HG02798 (cell line): ENCODE data around the gene ZBTB7B.

Experiments
- ATAC-seq: cut with Tn5 transposase; IDR thresholded peaks from one replicate; pipeline ENCODE4 v1.9.1; 2021; ENCODE audit warnings: mild to moderate bottlenecking; ENCODE audit not compliant: unreplicated experiment, poor library complexity

The ZBTB7B gene

DNA sequence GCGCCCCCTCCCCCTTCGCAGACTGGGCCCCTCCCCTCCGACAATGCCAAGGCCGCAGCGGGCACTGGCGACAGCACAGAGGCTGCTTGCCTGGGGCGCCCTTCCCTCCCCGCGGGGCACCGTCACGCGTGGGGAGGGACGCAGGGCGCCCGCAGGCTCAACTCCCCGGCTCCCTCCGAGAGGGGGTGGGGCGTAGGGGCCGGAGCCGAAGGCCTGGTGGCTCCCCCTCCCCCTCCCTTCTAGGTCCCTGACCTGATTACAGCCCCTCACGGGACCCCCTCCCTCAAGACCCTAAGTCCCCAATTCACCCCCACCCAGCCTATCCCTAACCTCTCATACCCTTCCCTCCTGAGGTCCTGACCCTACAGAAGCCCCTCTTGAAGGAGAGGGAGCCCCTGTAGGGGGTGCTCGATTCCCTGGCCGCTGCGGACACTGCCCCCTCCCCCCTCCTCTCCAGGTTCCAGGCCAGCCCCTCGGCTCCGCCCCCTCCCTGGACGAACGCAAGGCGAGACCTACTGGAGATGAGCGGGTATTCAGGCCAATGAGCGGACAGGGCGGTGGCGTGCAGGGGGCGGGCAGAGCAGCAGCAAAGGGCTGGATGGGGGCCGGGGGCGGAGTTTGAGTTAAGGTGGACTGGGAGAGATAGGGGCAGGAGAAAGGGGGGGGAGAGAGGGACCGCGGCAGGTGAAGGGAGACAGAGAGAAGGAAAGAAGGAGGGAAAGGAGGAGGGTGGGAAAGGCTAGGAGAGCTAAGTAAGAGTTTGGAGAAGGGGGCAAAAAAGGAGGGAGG is 733 bp upstream of the ZBTB7B start:
- peak; percentile 72 for ATAC-seq

DNA sequence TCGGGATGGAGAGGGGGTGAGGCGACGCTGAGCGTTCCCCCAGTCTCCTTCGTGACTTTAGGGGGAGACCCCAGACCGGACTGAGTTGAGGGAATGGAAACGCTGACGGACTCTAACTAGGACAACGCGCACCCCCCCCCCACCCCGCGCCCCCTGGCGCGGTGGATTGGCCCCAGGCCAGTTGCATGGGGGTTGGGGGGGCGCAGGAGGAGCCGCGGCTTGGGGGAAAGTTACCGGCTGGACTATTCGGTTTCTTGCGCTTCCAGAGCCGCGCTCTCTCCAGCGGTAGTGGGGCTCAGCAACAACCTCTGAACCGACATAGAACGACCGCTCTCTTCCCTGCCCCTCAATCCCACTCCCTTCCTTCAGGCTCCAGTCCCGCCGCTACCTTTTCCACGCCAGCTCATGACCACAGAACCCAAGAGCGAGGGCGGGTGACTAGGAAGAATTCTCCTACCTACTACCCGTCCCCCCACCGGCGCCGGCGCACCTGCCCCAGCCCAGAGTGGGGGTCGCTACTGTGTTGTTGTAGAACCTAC is 694 bp downstream of the ZBTB7B start:
- no peak for ATAC-seq

DNA sequence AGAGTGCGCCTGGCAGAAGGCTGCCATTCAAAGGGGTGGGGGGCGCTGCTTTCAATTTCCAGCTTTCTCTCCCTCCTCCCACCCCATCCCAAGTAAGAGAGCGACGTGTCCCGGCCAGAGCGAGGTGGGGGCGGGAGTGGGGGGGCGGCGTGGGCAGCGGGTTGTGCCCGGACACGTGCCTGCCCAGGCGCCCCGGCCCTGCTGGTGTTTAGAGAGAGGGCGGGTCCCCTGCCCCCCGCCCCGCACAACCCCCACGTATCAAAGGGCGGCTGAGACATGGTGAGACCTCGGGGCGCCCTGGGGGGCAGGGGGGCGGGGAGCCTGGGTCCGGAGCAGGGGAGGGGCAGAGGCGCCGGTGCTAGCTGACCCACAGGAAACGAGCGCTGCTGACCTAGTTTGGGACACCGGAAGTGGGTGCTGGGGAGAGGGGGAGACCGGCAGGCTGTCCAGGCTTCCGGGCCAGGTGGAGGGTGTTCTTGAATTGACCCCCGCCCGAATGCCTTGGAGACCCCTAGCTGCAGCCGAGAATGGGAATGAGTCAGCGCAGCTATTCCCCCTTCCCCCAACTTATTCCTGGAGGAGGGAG is 1.3 kb downstream of the ZBTB7B start:
- no peak for ATAC-seq

DNA sequence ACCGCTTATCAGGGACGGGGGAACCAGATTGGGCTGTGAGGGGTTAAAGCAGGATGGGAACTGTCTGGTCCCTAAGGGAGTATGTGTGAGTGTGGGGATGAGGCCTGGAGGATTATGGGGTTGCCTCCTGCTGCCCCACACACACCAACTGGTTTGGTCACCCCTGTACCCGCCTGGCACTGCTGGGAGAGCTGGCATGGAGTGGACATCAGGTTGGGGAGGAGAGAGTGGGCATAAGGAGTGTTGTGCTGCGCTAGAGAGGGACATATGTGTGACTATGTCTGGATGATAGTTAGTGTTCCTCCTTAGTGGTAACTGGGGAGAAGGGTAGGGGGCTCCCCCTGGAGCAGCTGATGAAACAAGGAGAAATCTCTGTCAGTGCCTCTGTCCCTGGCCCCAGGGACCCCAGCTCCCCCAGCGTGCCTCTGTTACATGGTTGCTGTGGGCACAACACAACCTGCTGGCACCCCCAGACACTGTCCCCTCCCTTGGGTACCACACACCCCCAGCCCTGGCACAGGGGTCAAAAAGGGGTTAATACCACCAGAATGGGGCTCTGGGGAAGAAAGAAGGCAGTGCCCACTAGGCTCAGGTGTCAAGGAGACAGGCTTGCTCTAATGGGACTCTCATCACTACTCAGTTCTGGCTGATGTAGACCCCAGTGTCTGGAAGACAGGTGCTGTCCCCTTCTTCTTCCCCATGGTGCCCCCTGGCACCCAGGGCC is 1.9 kb downstream of the ZBTB7B start:
- ATAC-seq = no peak

DNA sequence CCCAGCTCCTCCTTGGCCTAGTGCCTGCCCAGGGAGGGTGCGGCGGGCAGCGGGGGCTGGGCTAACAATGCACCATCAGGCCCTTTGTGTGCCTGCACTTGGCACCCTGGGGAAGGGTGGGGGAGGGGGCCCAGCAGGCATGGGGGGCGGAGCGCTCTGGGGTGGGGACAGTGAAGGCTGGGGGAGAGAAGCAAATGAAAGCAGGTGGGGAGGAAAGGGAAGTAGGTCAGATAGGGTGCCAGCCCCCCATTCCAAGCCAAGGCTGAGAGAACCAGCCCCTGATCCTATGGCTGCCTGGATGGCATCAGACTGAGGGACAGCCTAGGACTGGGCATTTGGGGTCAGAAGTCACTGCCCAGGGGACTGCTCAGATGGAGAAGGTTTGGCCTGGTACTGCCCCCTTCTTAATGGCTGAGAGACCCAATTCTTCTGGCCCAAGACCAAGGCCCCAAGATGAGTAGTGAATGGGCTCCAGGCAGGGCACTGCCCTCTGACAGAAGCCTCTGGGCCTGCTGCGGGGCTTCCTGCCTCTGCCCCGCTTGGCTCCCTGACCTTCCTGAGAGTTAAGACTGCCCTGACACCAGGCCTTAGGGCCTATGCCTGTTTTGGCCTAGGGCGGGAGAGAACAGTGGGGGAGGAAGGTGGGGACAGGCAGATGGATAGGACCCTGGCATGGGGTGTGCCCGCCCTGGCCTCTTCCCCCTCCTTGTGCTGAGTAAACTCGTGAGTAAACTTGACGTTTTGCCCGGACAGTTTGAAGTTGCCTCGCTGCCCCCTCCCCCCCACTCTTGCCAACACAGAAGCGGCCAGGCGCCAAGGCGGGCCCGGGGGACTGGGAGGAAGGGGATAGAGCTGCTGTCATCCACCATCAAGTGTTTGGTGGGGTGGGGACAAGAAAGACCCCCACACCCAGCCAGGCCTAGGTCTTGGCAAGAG is 2.7 kb downstream of the ZBTB7B start:
- no peak for ATAC-seq

DNA sequence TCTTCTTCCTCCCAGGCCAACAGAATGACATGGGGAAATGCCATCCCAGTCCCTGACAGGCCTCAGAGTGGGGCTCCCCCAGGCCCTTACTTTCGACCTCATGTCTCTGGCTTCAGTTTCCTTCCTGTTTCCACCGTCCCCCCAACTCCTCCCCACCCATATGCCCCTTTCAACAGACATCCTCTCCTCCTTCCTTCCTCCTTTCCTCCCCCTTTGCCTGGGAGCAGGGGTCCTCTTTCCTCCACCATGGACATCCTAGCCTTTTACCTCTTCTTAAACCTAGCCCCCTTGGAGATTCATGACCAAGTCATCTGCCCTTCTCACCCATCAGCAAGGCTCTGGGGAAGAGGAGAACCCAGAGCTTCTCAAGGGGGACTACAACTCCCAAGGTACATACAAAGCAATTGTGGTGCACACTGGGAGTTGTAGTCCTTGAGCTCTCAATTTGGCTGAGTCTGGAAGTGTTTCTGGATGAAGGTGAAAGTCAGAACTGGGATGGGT is 4.0 kb downstream of the ZBTB7B start:
- ATAC-seq = no peak

DNA sequence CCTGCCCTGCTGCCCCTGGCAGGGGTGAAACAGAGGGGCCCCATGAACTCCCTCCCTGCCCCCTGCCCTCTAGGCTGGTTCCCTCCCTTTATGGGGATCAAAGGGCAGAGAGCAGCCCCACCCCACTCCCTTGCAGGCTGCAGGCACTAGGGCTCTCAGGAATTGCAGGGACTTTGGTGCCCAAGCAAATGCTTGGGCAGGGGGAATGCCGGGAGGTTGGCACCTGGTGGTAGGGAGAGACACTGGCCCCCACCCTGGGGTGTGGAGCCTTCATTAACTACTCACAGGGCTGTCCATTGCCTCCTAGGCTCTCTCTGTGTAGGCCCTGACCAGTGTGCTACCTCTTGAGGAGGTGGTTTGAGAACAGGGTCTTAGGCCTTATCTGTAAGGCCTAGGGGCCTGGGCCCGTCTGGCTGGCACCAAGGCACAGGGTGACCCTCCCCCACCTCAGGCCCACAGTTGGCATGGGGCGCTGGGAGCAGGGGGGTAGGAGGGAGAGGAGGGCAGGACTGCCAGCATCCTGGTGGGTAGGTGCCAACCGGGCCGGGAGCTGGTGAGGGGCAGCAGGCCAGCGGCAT is 4.7 kb downstream of the ZBTB7B start:
- no peak for ATAC-seq

DNA sequence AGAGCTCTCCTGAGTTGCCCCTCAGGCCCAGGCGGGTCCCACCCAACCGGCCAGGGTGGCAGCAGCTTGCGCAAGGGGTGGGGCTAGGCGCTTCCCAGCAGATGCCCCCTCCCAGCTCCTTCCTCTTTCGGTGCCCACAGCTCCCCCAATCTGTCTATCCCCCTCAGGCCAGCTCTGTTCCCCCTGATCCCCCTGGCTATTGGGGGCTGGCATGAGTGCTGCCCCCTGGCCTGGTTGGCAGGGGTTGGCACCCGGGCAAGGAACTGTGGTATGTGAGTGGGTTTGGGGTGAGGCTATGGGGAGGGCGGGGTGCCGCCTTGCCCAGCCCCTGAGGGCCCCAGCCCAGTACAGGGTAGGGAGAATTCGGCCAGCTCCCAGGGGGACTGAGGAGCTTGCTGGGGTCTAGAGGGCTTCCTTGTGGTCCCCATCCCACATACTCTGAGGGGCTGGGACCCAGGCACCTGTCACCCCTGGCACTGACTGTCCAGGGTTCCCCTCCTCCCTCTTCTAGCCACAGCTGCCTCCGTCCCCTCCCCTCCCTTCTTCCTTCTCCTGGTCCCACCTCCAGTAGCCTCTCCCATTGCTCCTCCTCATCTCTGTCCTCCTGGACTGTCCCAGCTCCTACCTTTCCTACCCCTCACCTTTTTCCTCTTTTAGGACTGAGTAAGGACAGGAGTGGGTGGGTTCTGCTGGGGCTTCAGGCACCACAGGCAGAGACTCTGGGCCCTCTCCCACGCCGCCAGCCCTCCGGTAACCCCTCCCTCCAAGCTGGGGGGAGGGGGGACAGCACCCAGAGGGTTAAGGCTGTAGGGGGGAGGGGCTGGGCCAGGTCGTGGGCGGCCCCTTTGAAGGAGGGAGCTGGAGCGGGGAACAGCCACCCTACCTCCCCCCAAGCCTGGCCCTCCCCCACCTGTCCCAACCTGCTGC is 5.7 kb downstream of the ZBTB7B start:
- no peak for ATAC-seq

DNA sequence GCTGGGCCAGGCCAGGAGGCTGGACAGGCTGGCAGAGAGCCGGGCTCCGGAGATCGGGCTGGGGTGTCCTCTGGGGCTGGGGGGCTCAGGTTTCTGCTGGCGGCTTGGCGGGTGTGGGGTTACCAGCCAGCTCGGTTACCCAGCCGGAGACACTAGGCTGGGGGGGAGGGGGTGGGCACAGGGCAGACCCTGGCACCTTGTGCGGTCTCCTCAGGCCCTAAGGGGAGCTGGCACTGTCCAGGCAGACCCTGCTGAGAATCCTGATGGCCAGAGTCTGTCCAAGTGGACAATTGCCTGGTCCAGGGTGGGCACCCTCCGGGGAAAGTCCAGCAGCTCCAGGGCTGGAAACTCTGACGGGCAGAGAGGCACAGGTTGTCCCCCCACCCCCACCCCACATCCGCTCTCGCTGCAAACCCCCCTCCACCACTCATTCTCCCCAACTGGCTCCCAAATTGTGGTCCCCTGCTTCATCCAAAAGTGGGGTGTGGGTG is 6.7 kb downstream of the ZBTB7B start:
- no peak for ATAC-seq

DNA sequence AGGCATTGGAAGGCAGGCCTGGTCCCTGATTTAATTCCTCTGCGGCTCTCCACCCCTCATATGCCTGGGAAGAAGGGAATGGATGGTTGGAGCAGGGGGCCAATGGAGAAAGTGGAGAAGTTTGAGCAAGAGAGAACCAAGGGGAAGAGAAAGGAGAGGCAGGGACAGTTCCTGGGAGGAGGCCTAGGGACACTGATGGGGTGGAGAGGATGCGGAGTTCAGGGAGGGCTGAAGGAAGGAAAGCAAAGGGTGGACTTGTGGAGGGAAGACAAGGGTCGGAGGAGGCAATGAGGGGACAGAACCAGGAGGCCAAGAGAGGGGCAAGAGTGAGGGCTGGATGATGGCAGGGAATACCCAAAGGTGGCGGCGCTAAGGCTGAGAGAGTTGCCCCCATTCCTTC is 7.1 kb downstream of the ZBTB7B start:
- no peak for ATAC-seq

DNA sequence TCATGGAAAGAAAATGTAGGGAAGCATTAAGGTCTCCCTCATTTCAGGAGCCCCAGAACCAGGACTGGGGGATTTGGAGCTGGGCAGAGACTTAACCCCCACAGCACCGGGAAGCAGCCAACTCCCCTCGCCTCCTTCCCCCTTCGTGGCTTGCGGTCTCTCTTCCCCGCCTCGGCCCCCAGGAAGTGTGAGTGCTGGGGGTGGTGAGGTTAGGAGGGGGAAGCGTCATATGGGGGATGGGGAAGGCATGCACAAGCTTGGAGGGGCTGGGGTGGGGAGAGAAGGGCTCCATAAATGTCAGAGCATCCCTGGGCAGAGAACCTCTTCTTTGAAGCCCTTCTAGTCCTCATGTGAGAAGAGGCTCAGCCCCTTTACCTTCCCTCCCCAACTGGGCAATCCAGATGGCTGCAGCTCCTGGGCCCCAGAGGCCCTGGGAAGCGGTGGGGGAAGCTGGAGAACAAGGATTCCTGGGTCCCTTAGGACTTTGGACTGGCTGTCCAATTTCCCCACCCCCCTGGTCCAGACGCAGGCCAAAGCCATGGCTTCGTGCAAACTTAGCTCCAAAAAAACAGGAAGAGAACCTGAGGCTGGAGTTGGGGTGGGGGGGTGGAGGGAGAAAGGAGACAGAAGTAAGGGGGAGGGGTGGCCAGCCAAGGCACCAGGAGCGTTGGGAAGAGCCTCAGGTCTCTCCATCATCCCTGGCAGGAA is 7.8 kb downstream of the ZBTB7B start:
- ATAC-seq = no peak

DNA sequence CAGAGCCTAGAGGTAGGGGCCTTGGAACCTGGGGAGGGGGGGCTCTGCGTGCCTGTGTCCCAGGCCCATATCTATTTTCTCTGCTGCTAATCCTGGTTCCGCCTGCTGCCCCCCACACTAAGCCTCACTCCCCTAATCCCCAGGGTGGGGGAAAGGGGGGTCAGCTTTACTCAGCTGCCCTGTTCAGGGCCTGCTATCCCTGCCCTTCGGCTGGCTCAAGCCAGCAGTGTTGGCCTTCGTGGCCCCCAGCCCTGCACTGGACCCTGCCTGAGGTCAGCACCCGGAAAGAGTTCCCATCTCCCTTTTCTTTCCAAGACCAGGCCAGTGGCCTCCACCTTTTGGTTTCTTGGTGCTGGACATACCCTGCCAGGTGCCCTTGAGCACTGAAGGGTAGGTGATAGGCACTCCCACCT is 8.4 kb downstream of the ZBTB7B start:
- ATAC-seq = no peak

DNA sequence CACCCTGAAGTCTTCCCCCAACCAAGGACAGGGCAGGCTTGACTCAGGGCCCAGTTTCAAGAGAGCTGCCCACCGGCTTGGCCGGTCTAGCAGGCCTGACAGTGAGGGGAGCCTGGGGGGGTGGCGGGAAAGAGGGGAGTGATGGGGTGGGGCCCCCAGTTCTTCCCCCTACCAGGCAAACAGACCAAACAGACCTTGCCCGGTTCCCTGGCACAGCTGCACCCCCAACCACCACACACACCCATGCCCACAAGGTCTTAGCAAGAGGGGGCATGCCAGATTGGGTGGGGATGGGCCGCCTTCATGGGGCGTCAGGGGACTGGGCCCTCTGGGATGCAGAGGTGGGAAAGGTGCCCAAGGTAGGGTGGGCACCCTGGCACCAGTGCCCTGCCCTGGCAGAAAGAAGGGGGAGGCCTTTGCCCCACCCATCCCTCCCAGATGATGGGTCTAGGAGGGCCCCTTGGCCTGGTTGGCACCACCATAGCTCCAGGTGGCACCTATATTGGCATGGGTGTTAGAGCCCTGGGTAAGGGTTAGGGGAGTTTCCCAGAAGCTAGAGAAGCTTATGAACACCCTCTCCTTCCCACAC is 8.9 kb downstream of the ZBTB7B start:
- no peak for ATAC-seq

DNA sequence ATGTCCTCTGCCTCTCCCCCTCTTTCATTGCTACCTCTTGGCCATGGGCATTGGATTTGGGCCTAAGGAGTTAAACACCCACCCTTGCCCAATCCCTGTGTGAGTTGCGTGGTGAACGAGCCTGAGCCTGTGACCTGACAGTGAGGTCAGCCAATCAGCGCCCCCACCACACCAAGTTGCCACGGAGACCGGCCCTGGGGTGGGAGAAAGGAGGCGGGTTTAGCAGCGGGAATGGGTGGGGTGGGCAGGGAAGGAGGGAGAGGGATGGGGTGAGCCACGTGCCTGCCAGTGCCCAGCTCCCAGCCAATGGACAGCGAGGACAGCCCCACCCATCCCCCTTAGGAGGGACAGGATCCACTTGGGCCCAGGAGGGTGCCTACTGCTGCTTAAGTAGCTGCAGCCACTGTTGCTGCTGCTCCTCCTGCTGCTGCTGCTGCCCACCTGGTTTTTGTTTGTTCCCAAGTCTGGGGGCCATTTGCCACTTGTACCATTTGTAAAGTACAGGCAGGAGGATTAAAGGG is 9.5 kb downstream of the ZBTB7B start:
- ATAC-seq = no peak

DNA sequence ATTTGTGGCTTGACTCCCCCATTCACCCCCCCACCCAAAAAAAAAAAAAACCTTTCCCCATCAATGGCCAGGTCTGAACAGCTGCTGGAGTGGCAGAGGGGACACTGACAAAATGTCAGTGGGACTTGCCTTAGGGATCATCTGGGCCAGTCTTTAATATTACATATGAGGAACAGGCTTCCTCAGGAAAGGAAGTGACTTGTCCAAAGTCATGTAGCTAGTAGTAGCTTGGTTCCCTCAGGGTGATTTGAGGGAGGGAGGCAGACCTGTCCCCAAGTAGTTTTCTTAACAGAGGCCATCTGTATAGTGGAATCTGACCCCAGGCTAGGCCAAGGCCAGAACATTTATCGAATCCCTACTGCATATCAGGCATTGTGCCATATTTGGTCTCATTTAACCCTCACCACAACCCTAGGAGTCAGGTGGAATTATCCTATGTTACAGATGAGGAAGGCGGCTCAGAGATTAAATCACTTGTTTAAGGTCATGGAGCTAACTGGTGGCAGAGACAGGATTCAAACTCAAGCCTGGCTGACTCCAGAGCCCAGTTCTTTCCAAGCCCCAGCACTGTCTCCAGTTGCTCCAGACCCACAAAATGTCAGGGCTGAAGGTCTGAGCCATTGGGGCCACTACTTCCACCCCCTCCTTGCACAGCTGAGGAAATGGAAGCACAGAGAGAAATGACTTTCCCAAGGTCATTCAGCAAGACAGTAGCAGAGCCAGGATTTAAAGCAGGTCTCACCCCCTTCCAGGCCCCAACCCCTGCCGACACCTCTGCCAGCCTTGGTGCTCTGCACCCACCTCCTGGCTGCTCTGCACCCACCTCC is 10.4 kb downstream of the ZBTB7B start:
- no peak for ATAC-seq

DNA sequence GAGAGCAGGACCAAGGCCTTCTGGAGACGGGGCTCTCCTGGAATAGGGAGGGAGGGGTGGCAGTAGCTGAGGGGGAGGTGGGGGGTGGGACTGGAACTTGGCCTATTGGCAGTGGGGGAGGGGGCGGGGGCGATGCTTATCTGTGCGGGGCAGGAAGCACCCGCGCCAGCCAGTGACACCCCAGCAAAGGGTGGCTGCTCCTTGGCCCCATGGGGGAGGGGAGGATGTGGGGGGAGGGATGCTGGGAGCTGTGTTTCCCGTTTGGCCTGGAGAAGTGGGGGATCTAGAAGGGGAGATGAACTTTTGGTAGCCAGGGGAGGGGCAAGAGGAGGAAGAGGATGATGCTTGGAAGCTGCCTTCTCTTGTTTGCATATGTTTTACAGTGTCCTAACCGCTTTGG is 11.0 kb downstream of the ZBTB7B start:
- no peak for ATAC-seq
